ENCODE results near the gene SYT15.
"Not testable (repeated sequence)": the region's sequence is repeated elsewhere in the genome, so short reads cannot be mapped to it uniquely, and the experiment has no call there.

DNA sequence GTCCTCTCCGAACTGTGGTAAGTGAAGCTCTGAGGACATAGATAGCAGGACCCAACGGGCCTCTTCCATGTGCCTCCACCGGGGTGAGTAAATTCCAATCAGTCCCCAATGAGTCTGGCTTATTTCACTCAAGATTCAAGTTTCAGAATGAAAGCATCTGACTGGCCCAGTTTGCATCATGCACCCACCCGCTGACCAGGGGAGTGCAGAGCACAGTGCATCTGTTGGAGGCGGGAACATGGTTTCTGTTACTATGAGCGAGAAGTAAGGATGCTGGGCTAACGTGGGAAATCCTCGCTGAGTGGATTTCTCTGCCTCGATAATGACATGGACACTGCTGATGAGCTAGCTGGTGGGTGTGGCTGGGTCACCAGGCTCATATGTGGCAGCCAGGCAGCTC lies 11.8 kb upstream of the SYT15 start:
- TF ChIP-seq, protein P1, sequence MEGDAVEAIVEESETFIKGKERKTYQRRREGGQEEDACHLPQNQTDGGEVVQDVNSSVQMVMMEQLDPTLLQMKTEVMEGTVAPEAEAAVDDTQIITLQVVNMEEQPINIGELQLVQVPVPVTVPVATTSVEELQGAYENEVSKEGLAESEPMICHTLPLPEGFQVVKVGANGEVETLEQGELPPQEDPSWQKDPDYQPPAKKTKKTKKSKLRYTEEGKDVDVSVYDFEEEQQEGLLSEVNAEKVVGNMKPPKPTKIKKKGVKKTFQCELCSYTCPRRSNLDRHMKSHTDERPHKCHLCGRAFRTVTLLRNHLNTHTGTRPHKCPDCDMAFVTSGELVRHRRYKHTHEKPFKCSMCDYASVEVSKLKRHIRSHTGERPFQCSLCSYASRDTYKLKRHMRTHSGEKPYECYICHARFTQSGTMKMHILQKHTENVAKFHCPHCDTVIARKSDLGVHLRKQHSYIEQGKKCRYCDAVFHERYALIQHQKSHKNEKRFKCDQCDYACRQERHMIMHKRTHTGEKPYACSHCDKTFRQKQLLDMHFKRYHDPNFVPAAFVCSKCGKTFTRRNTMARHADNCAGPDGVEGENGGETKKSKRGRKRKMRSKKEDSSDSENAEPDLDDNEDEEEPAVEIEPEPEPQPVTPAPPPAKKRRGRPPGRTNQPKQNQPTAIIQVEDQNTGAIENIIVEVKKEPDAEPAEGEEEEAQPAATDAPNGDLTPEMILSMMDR (IDR thresholded peaks at IDR 0.05) = not testable (repeated sequence)
- not testable (repeated sequence) for TF ChIP-seq POLR2A (IDR thresholded peaks at IDR 0.05)

Data from lower leg skin (tissue), 3 donors.